ENCODE results near the gene GALNT14.

GALNT14 gene

GRCh38 chr2:31075941-31076590 is 62.2 kb downstream of the GALNT14 start:
- DNase-seq = no peak

GRCh38 chr2:31075431-31075830 is 62.8 kb downstream of the GALNT14 start:
- H4K20me1 ChIP-seq (ENCODE audit: insufficient read depth, low read length) = no peaks in the 10 kb centered on the region
- H3K4me1 ChIP-seq (ENCODE audit: insufficient read depth, low read length) = no peaks in the 10 kb centered on the region
- no peak overlapping the region for H3K4me3 ChIP-seq (ENCODE audit: low read depth in 1 of 2, low read length in 2 of 2)
- TF ChIP-seq CTCF (IDR thresholded peaks at IDR 0.05; ENCODE audit: borderline replicate concordance, extremely low read depth, low read length, poor library complexity, severe bottlenecking) = no peak
- TF ChIP-seq EZH2 (IDR thresholded peaks at IDR 0.05; ENCODE audit: borderline replicate concordance, low read depth, low read length, severe bottlenecking) = no peak
- no peak for DNase-seq
- peaks cover 5% of the 10 kb centered on the region for H3K27me3 ChIP-seq (ENCODE audit: insufficient read depth, low read length, poor library complexity)
- H3K4me2 ChIP-seq (ENCODE audit: insufficient read depth, low read length) = no peak overlapping the region
- ATAC-seq (ENCODE audit: insufficient read depth, low read depth) = no peak
- no peak overlapping the region for H3K27ac ChIP-seq (ENCODE audit: low read length)
- no peaks in the 10 kb centered on the region for H3K36me3 ChIP-seq (ENCODE audit: insufficient read depth, low read length)
- no peak overlapping the region for H2AFZ ChIP-seq (ENCODE audit: low read depth, low read length)
- no peaks in the 10 kb centered on the region for H3K9me3 ChIP-seq (ENCODE audit: insufficient read depth, low read length, severe bottlenecking)
- no peak overlapping the region for H3K9ac ChIP-seq (ENCODE audit: low read depth, low read length)
- H3K79me2 ChIP-seq (ENCODE audit: insufficient read depth, low read length) = no peaks in the 10 kb centered on the region

More at GRCh38 chr2:31075941-31076590, 62.2 kb downstream of the GALNT14 start:
- no peaks in the 10 kb centered on the region for H3K9me3 ChIP-seq (ENCODE audit: insufficient read depth, low read length, severe bottlenecking)
- TF ChIP-seq CTCF (IDR thresholded peaks at IDR 0.05; ENCODE audit: borderline replicate concordance, extremely low read depth, low read length, poor library complexity, severe bottlenecking) (no peak), EZH2 (IDR thresholded peaks at IDR 0.05; ENCODE audit: borderline replicate concordance, low read depth, low read length, severe bottlenecking) (no peak)
- H2AFZ ChIP-seq (ENCODE audit: low read depth, low read length) = no peak overlapping the region
- no peaks in the 10 kb centered on the region for H3K4me1 ChIP-seq (ENCODE audit: insufficient read depth, low read length)
- ATAC-seq (ENCODE audit: insufficient read depth, low read depth) = no peak
- H3K27ac ChIP-seq (ENCODE audit: low read length) = no peak overlapping the region
- no peak overlapping the region for H3K9ac ChIP-seq (ENCODE audit: low read depth, low read length)
- no peak overlapping the region for H3K4me3 ChIP-seq (ENCODE audit: low read depth in 1 of 2, low read length in 2 of 2)
- no peaks in the 10 kb centered on the region for H3K36me3 ChIP-seq (ENCODE audit: insufficient read depth, low read length)
- H3K27me3 ChIP-seq (ENCODE audit: insufficient read depth, low read length, poor library complexity) = peaks cover 3% of the 10 kb centered on the region
- H4K20me1 ChIP-seq (ENCODE audit: insufficient read depth, low read length) = no peaks in the 10 kb centered on the region
- H3K4me2 ChIP-seq (ENCODE audit: insufficient read depth, low read length) = no peak overlapping the region
- H3K79me2 ChIP-seq (ENCODE audit: insufficient read depth, low read length) = no peaks in the 10 kb centered on the region

- Histone ChIP-seq H3K4me1 (ENCODE audit: insufficient read depth, low read length) (no peaks in the 10 kb centered on the region), H3K27ac (ENCODE audit: low read length) (no peak overlapping the region), H3K79me2 (ENCODE audit: insufficient read depth, low read length) (no peaks in the 10 kb centered on the region), H3K9ac (ENCODE audit: low read depth, low read length) (no peak overlapping the region), H3K36me3 (ENCODE audit: insufficient read depth, low read length) (no peaks in the 10 kb centered on the region), H3K4me2 (ENCODE audit: insufficient read depth, low read length) (no peak overlapping the region), H3K9me3 (ENCODE audit: insufficient read depth, low read length, severe bottlenecking) (no peaks in the 10 kb centered on the region), H4K20me1 (ENCODE audit: insufficient read depth, low read length) (no peaks in the 10 kb centered on the region), H3K27me3 (ENCODE audit: insufficient read depth, low read length, poor library complexity) (peaks cover 9% of the 10 kb centered on the region), H2AFZ (ENCODE audit: low read depth, low read length) (no peak overlapping the region), H3K4me3 (ENCODE audit: low read depth in 1 of 2, low read length in 2 of 2) (no peak overlapping the region)
- no peak for TF ChIP-seq EZH2 (IDR thresholded peaks at IDR 0.05; ENCODE audit: borderline replicate concordance, low read depth, low read length, severe bottlenecking)
- no peak for TF ChIP-seq CTCF (IDR thresholded peaks at IDR 0.05; ENCODE audit: borderline replicate concordance, extremely low read depth, low read length, poor library complexity, severe bottlenecking)
- ATAC-seq (ENCODE audit: insufficient read depth, low read depth) = no peak
- DNase-seq = no peak
Measured at GRCh38 chr2:31071741-31072140, 66.5 kb downstream of the GALNT14 start.
